IPS DF 19.7 (cell line): ENCODE results near the gene DNASE2B.

ENCODE experiments used
- DNase-seq: peaks from one replicate; pipeline ENCODE4 v3.0.0-alpha.2; 2013; ENCODE audit warnings: low read depth, low spot score

Gene DNASE2B

DNA sequence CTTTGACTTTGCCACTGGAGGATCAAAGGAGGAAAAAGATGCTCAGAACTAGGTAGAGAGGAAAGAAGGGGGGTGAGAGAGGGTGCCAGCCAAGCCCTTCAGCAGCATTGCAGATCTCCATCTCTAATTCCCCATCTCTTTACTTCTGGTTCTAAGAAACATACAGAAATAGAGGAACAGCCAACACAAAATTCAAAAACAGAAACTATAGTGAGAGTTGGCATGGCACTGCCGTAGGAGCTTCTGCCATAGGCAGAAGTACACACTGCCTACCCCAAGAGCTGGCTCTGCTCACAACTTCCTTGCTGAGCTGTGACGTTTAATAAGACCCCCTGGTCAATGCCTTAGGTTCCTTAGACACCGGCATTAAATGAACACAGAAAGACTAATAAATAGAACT lies 54.2 kb downstream of the DNASE2B start:
- DNase-seq = no peak

DNA sequence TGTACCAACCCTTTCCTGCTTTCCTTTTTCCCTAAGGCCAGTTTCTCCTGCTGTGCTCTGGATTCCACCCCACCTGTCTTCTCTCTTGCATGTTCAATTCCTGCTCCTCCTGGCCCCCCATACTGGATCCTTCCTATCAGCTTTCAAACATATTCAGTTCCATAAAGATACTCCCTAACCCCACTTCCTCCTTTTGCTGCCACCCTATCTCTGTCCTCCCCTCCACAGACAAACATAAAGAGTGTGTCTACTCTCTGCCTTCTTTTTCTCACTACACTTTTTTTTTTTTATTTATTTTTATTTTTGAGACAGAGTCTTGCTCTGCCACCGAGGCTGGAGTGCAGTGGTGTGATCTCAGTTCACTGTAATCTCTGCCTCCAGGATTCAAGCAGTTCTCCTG lies 63.8 kb downstream of the DNASE2B start:
- DNase-seq = no peak
